ENCODE data around the gene GALNT9. TPM values are rescaled to one million over a fixed set of nuclear protein-coding genes. Genes with fewer than 3 reads are reported as not detected.

Gene GALNT9
- total RNA-seq, 6 experiments from 2014 or later: not detected

- H3K36me3 ChIP-seq: no peaks in the 10 kb centered on the region
- no peak overlapping the region for H3K4me3 ChIP-seq
- no peaks in the 10 kb centered on the region for H3K27me3 ChIP-seq
- TF ChIP-seq, protein P1, sequence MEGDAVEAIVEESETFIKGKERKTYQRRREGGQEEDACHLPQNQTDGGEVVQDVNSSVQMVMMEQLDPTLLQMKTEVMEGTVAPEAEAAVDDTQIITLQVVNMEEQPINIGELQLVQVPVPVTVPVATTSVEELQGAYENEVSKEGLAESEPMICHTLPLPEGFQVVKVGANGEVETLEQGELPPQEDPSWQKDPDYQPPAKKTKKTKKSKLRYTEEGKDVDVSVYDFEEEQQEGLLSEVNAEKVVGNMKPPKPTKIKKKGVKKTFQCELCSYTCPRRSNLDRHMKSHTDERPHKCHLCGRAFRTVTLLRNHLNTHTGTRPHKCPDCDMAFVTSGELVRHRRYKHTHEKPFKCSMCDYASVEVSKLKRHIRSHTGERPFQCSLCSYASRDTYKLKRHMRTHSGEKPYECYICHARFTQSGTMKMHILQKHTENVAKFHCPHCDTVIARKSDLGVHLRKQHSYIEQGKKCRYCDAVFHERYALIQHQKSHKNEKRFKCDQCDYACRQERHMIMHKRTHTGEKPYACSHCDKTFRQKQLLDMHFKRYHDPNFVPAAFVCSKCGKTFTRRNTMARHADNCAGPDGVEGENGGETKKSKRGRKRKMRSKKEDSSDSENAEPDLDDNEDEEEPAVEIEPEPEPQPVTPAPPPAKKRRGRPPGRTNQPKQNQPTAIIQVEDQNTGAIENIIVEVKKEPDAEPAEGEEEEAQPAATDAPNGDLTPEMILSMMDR (IDR thresholded peaks at IDR 0.05): no peak
- no peak for TF ChIP-seq POLR2A (IDR thresholded peaks at IDR 0.05)
- intact Hi-C loops (cut with DNase I): loop anchor here (10.0 kb wide), 1 partner anchor 63 kb away; no protein-coding TSS in a partner anchor
- DNase-seq (no peak), ATAC-seq (no peak)
- H3K27ac ChIP-seq: no peak overlapping the region
- WGBS (ENCODE audit: insufficient coverage, low coverage, low lambda C conversion rate, missing lambda C conversion rate): 51% methylated on average over 7 of the region's 7 CpGs
- H3K9me3 ChIP-seq: no peaks in the 10 kb centered on the region
- no peaks in the 10 kb centered on the region for H3K4me1 ChIP-seq
Measured at GRCh38 chr12:132217800-132218526, 111.4 kb downstream of the GALNT9 start.

DNA sequence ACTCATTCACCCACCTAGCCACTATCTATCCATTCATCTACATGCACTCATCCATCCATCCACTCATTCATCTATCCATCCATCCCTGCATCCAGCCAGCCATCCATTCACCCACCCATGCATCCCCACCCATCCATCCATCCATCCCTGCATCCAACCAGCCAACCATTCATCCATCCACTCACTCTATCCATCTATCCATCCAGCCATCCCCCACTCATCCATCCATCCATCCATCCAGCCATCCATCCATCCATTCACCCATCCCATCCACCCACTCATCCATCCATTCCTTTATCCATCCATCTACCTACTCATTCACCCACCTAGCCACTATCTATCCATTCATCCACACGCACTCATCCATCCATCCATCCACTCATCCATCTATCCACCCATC, 112.0 kb downstream of the GALNT9 start:
- Histone ChIP-seq H3K4me3 (no peak overlapping the region), H3K27ac (no peak overlapping the region), H3K27me3 (no peaks in the 10 kb centered on the region), H3K4me1 (no peaks in the 10 kb centered on the region), H3K36me3 (no peaks in the 10 kb centered on the region), H3K9me3 (no peaks in the 10 kb centered on the region)
- intact Hi-C loops (cut with DNase I): loop anchor here (10.0 kb wide), 1 partner anchor 63 kb away; no protein-coding TSS in a partner anchor
- TF ChIP-seq, protein P1 (IDR thresholded peaks at IDR 0.05): no peak
- no peak for TF ChIP-seq POLR2A (IDR thresholded peaks at IDR 0.05)
- ATAC-seq (no peak), DNase-seq (no peak)
- WGBS (ENCODE audit: insufficient coverage, low coverage, low lambda C conversion rate, missing lambda C conversion rate): 70% methylated on average over 1 of the region's 1 CpG

DNA sequence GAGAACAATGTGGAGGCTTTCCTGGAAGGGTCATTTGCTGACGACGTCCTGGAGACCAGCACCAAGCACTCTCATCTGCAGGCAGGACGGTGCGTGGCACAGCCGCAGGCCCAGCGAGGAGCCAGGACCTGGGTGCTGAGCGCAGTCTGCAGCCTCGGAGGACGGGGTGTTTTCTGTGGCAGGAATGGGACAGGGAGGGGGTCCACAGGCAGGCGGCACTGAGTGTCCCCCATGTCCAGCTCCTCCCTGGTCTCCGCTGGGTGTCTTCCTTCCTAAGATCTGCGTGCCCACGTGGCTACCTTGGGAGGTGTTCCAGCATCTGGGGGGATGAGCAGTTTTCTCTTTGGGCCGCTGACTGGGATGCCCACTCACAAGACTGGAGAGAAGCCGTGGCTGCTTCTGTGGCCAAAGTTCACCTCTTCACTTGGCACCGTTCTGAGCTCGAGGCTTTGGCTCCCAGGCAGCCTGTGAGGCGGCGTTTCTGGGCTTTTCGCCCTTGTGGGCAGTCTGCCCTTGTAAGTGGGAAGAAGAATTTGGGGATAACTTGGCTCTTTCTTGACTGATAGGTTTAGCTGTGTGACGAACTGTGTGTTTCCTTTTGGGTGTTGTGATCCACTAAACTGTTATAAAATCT, 112.9 kb downstream of the GALNT9 start:
- intact Hi-C loops (cut with DNase I): loop anchor here (10.0 kb wide), 1 partner anchor 62 kb away; no protein-coding TSS in a partner anchor
- ATAC-seq (peak in 1 of 4 donors; percentile 11), DNase-seq (no peak)

GRCh38 chr12:132215299-132215989, 113.9 kb downstream of the GALNT9 start:
- no peak overlapping the region for H3K4me3 ChIP-seq
- no peak overlapping the region for H3K27ac ChIP-seq
- DNase-seq: no peak
- H3K27me3 ChIP-seq: no peaks in the 10 kb centered on the region
- no peak for ATAC-seq
- intact Hi-C loops (cut with DNase I): loop anchor here (10.0 kb wide), 1 partner anchor 61 kb away; no protein-coding TSS in a partner anchor
- no peaks in the 10 kb centered on the region for H3K4me1 ChIP-seq
- no peaks in the 10 kb centered on the region for H3K9me3 ChIP-seq
- 69% methylated on average over 8 of the region's 28 CpGs for WGBS (ENCODE audit: insufficient coverage, low coverage, low lambda C conversion rate, missing lambda C conversion rate)
- TF ChIP-seq POLR2A (IDR thresholded peaks at IDR 0.05): no peak
- TF ChIP-seq, protein P1 (IDR thresholded peaks at IDR 0.05): no peak
- H3K36me3 ChIP-seq: no peaks in the 10 kb centered on the region

More for the DNA sequence above, 112.9 kb downstream of the GALNT9 start:
- H3K36me3 ChIP-seq: no peaks in the 10 kb centered on the region
- H3K4me1 ChIP-seq: no peaks in the 10 kb centered on the region
- H3K4me3 ChIP-seq: no peak overlapping the region
- no peak overlapping the region for H3K27ac ChIP-seq
- no peaks in the 10 kb centered on the region for H3K27me3 ChIP-seq
- 63% methylated on average over 7 of the region's 21 CpGs for WGBS (ENCODE audit: insufficient coverage, low coverage, low lambda C conversion rate, missing lambda C conversion rate)
- H3K9me3 ChIP-seq: no peaks in the 10 kb centered on the region
- TF ChIP-seq POLR2A (IDR thresholded peaks at IDR 0.05): no peak
- TF ChIP-seq, protein P1 (IDR thresholded peaks at IDR 0.05): no peak

Measured in right lobe of liver (tissue), 6 donors.